Psoas muscle (tissue), 8 donors: ENCODE measurements around the gene RASD1. TPM values are rescaled to one million over a fixed set of nuclear protein-coding genes. Genes with fewer than 3 reads are reported as not detected.

ENCODE experiments used
- ATAC-seq, 4 donors: fragments of 200-7000 bp; cut with Tn5 transposase; one replicate each; pipeline ENCODE4 v1.9.1; 2020; ENCODE audit warnings: moderate library complexity in 3 of 4, mild to moderate bottlenecking in 2 of 4
- DNase-seq, 2 donors: peaks; one replicate each; pipeline ENCODE4 v3.0.0-alpha.2; 2020
- H3K27ac ChIP-seq: fragments of 200-600 bp; one replicate; pipeline ENCODE4 v1.8.0; 2022
- H3K27me3 ChIP-seq, 3 donors: fragments of 200-600 bp in 1 of 3; one replicate each; pipeline versions ENCODE4 v1.6.1 to v1.8.0; 2013 to 2022; ENCODE audit warnings: low read length in 2 of 3, mild to moderate bottlenecking in 2 of 3, moderate library complexity in 1 of 3; ENCODE audit not compliant: insufficient read depth in 3 of 3
- H3K36me3 ChIP-seq, 2 donors: fragments of 200-600 bp in 1 of 2; one replicate each; pipeline versions ENCODE4 v1.6.1 to v1.8.0; 2013 to 2022; ENCODE audit warnings: low read depth in 1 of 2, mild to moderate bottlenecking in 1 of 2, moderate library complexity in 1 of 2; ENCODE audit not compliant: insufficient read depth in 1 of 2
- H3K4me1 ChIP-seq: fragments of 200-600 bp; one replicate; pipeline ENCODE4 v1.8.0; 2022
- H3K4me3 ChIP-seq: fragments of 200-600 bp; one replicate; pipeline ENCODE4 v1.8.0; 2022; ENCODE audit warnings: mild to moderate bottlenecking
- H3K9me3 ChIP-seq: fragments of 200-600 bp; one replicate; pipeline ENCODE4 v1.8.0; 2022
- WGBS, 3 donors: extraction: QIAGEN DNeasy Blood & Tissue Kit; methylation state at CpG; one replicate each; pipeline versions ENCODE4 v1.1.6 to v1.1.7; 2013; 5-methylcytosine and 5-hydroxymethylcytosine counted together
- intact Hi-C, 2 donors: fragments of 100-400 bp; cut with DNase I; formaldehyde crosslinking; loops; one replicate each; pipeline versions ENCODE4 v1.11.0 to v1.14.2; 2022
- polyA plus RNA-seq, 3 donors: library from polyadenylated mRNA; stranded (reverse); fragments of 200-250 nt; gene quantifications; one replicate each; pipeline ENCODE4 v1.2.3, GENCODE V29; 2013
- total RNA-seq, 4 donors: library from RNA; stranded (reverse); fragmentation: NEBNext Ultra II Directional in 2 of 4; extraction: Animal tissue kit (Norgen Biotek cat#: 25700) in 2 of 4; gene quantifications; one replicate each; pipeline versions ENCODE4 v1.2.1 to v1.2.4, GENCODE V29; 2021 to 2023
- TF ChIP-seq, protein P1 (sequence below): fragments of 200-600 bp; IDR thresholded peaks from one replicate; pipeline ENCODE4 v1.8.0; 2022; ENCODE audit warnings: antibody characterized with exemption
- donor health status: healthy with polysubstance abuse.
- donor health status: DM: no; HTN: no; CAD: no; lungs with moderate emphysema.
- donor health status: Bipolar disorder and iron deficiency.
- donor health status: healthy.
- donor health status: DM: yes; HTN: yes; CAD: no.
- donor health status: DM: no; HTN: no; CAD: no.
- donor health status: DM: no; HTN: no; CAD: no.
- donor health status: DM: yes; HTN: yes; CAD: no.

The RASD1 gene
- total and polyA plus RNA-seq, 7 donors, result 4.4 to 436 (median 26.5) TPM

DNA sequence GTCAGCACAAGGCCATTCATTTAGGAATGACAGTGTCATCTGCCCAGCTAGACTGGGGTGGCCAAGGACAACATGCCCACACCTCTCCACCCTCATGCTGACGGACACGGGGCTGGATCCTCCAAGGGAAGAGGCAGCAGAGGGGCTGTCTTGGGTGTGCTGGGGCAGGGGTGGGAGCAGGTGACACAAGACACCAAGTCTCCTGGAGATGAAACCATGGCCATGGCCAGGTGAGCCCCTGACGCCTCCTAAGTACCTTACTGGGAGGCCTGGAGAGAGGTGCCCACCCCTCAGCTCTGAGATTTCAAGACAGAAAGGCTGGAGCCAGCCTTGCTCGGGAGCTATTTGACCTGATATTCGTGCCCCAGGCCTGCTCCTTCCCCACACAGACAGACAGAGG, 9.0 kb upstream of the RASD1 start:
- no peak overlapping the region for H3K27ac ChIP-seq
- H3K9me3 ChIP-seq, result no peaks in the 10 kb centered on the region
- TF ChIP-seq, protein P1, sequence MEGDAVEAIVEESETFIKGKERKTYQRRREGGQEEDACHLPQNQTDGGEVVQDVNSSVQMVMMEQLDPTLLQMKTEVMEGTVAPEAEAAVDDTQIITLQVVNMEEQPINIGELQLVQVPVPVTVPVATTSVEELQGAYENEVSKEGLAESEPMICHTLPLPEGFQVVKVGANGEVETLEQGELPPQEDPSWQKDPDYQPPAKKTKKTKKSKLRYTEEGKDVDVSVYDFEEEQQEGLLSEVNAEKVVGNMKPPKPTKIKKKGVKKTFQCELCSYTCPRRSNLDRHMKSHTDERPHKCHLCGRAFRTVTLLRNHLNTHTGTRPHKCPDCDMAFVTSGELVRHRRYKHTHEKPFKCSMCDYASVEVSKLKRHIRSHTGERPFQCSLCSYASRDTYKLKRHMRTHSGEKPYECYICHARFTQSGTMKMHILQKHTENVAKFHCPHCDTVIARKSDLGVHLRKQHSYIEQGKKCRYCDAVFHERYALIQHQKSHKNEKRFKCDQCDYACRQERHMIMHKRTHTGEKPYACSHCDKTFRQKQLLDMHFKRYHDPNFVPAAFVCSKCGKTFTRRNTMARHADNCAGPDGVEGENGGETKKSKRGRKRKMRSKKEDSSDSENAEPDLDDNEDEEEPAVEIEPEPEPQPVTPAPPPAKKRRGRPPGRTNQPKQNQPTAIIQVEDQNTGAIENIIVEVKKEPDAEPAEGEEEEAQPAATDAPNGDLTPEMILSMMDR, result no peak
- ATAC-seq (no peak), DNase-seq (peak in 1 of 2 donors; percentile 8)
- H3K4me1 ChIP-seq, result peaks cover 16% of the 10 kb centered on the region
- no peaks in the 10 kb centered on the region for H3K27me3 ChIP-seq
- WGBS, 3 donors, result 95 to 97% (median 97%) methylated on average over 5 of the region's 5 CpGs
- no peak overlapping the region for H3K4me3 ChIP-seq
- H3K36me3 ChIP-seq, result no peaks in the 10 kb centered on the region
- intact Hi-C loops, result no loop called here

DNA sequence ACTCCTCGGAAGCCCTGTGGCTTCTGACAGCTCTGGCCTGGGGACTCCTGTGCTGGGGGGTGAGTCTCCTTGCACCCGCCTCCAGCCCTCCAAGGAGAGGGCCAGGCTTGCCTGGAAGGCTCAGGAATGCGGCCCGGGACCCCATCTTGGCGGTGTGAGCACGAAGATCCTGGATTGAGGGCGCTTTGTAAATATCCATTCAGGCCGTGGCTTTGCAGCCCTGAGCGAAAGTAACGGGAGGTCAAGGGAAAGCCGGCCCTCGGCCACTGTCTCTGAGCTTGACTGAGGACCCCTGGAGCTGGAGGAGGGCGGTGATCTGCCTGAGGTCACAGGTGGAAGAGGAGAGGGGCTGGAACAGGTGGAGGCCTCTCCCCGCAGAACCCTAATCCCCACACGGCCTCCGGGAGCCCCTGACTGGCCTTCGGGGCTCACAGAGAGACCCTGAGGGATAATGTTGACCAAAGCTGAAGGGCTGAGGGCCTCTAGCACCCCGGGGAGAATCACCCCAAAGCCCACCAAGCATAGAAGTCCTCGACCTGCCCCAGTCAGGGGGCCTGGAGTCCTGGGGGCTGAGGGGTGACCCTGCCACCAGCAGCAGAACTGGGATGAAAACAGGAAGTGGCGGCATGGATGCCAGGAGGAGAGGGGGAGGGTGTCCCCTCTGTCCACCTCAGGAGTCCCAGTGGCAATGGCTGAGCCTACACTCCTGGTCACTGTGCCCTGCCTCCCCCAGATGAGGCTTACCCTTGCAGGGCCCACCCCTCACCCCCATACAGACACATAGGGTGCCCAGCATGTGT, 8.3 kb upstream of the RASD1 start:
- Histone ChIP-seq H3K36me3 (no peaks in the 10 kb centered on the region), H3K27me3 (no peaks in the 10 kb centered on the region), H3K9me3 (no peaks in the 10 kb centered on the region), H3K27ac (no peak overlapping the region), H3K4me3 (no peak overlapping the region), H3K4me1 (peaks cover 16% of the 10 kb centered on the region)
- TF ChIP-seq, protein P1, result no peak
- ATAC-seq, result no peak
- WGBS, 3 donors, result 83 to 88% (median 84%) methylated on average over 20 of the region's 20 CpGs
- intact Hi-C loops, result no loop called here
- DNase-seq, result peak; percentile 4 to 44

DNA sequence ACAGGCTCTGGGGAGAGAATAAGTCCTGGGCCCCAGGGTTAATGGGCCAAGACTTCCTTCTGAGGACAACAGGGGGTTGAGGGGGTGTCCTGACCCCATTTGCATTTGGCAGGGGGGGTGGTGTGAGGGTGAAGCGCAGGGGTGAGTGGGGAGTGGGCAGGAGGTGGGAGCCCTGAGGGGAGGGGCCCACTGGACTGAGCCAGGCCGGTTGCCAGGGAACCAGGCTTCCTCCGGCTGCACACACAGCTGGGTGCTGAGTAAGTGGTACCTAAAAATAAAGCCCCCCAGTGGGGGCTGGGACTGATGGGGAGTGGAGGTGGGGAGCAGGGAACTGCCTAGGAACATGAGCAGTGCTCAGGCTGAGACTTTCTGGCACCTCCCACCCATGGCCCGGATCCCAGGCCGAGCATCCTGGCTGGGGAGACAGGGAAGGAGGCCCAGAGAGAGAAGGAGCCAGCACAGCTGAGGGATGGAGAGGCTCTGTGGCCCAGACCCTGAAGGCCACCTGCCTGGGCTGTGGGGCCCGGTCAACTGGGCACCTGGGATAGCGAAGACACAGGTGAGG, 7.5 kb upstream of the RASD1 start:
- no peaks in the 10 kb centered on the region for H3K9me3 ChIP-seq
- intact Hi-C loops, result no loop called here
- H3K27ac ChIP-seq, result no peak overlapping the region
- H3K4me1 ChIP-seq, result peaks cover 16% of the 10 kb centered on the region
- H3K27me3 ChIP-seq, result no peaks in the 10 kb centered on the region
- 22 to 38% (median 33%) methylated on average over 7 of the region's 7 CpGs for WGBS, 3 donors
- TF ChIP-seq, protein P1, result no peak
- no peak overlapping the region for H3K4me3 ChIP-seq
- ATAC-seq (peak in 1 of 4 donors; percentile 22), DNase-seq (peak; percentile 24 to 68)
- H3K36me3 ChIP-seq, result no peaks in the 10 kb centered on the region

DNA sequence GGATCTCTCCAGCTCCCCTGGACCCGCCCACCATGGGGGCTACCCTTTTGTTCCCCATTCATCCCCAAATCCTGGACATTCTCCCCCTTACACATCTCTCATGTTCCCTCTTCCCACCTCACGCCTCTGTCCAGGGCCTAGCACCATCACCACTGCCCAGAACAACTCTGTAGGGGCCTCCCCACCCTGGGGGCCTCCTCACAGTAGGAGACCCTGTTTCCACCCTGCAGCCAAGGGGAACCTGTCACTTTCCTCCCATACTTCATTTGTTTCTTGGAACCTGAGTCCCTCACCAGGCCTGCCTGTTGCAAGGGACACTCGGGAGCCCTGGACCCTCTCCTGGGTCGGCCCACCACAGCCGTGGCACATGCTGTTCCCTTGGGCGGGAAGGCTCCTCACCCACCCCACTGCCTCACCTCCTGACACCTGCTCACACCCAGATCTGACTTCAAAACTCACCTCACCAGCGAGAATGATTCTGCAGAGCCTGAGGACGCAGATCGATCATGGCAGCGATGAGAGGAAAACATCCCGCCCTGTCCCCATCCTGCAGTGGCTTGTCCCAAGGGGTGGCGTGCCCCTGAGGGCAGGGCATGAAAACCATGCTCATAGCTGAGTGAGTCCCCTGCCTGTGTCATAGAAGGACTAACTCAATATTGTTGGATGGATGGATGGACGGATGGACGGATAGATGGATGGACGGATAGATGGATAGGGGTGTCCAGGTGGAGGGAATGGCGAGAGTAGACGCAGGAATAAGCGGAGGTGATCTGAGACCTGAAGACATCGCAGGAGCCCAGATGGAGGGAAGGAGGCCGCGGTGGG, 6.8 kb upstream of the RASD1 start:
- WGBS, 3 donors, result 90 to 92% (median 91%) methylated on average over 21 of the region's 21 CpGs
- TF ChIP-seq, protein P1, result no peak
- ATAC-seq (no peak), DNase-seq (peak; percentile 8 to 41)
- H3K9me3 ChIP-seq, result no peaks in the 10 kb centered on the region
- H3K4me1 ChIP-seq, result peaks cover 16% of the 10 kb centered on the region
- no peak overlapping the region for H3K4me3 ChIP-seq
- no peaks in the 10 kb centered on the region for H3K36me3 ChIP-seq
- no peaks in the 10 kb centered on the region for H3K27me3 ChIP-seq
- intact Hi-C loops, result no loop called here
- no peak overlapping the region for H3K27ac ChIP-seq
